Gastroesophageal sphincter (tissue), 4 donors: ENCODE data around the gene SNX8. TPM values are rescaled to one million over a fixed set of nuclear protein-coding genes. Genes with fewer than 3 reads are reported as not detected.
"Not testable (repeated sequence)": the region's sequence is repeated elsewhere in the genome, so short reads cannot be mapped to it uniquely, and the experiment has no call there.

Experiments used
- ATAC-seq: fragments of 150-250 bp; one replicate; pipeline ENCODE4 v1.9.1; 2016; ENCODE audit warnings: mild to moderate bottlenecking, moderate library complexity
- H3K27ac ChIP-seq, 4 donors: fragments of 200-600 bp; sonication (generic) in 3 of 4; 1 replicate in 3 of 4; 2 replicates in 1 of 4; pipeline ENCODE4 v1.5.1; 2016 to 2019
- H3K27me3 ChIP-seq: fragments of 200-600 bp; sonication (generic); one replicate; pipeline ENCODE4 v1.5.1; 2019
- H3K36me3 ChIP-seq, 2 donors: fragments of 200-600 bp; sonication (generic); one replicate each; pipeline ENCODE4 v1.5.1; 2019; ENCODE audit warnings: control low read depth in 1 of 2
- H3K4me1 ChIP-seq, 3 donors: fragments of 200-600 bp; sonication (generic); 1 replicate in 2 of 3; 2 replicates in 1 of 3; pipeline ENCODE4 v1.5.1; 2016 to 2019; ENCODE audit warnings: control low read depth in 2 of 3
- H3K4me3 ChIP-seq, 2 donors: fragments of 200-600 bp; sonication (generic); one replicate each; pipeline ENCODE4 v1.5.1; 2019; ENCODE audit warnings: mild to moderate bottlenecking in 1 of 2, moderate library complexity in 1 of 2
- H3K9me3 ChIP-seq, 3 donors: fragments of 200-600 bp; sonication (generic); one replicate each; pipeline ENCODE4 v1.5.1; 2017 to 2019; ENCODE audit warnings: control low read depth in 2 of 3
- EP300 ChIP-seq: sonication (generic); formaldehyde crosslinking; IDR thresholded peaks from one replicate; pipeline ENCODE4 v1.6.1; 2017; ENCODE audit warnings: antibody characterized with exemption, mild to moderate bottlenecking
- POLR2A ChIP-seq, 2 donors: fragments of 450-650 bp; IDR thresholded peaks; one replicate each; pipeline ENCODE4 v1.6.1; 2017; ENCODE audit warnings: antibody characterized with exemption in 2 of 2, mild to moderate bottlenecking in 2 of 2, moderate library complexity in 1 of 2
- POLR2AphosphoS5 ChIP-seq: sonication (generic); formaldehyde crosslinking; IDR thresholded peaks from one replicate; pipeline ENCODE4 v1.6.1; 2017; ENCODE audit warnings: antibody characterized with exemption
- WGBS, 2 donors: methylation state at CpG; one replicate each; pipeline ENCODE4 v1.1.5; 2018; ENCODE audit warnings: low coverage in 1 of 2; 5-methylcytosine and 5-hydroxymethylcytosine counted together
- total RNA-seq, 4 donors: library from RNA; depleted of rRNA; stranded (reverse); fragments of >200 nt; gene quantifications; one replicate each; pipeline ENCODE4 v1.1.0, GENCODE V29; 2016
- TF ChIP-seq, protein P1 (sequence below), 4 experiments: fragments of 200-600 bp in 2 of 4; fragments of 450-650 bp in 2 of 4; sonication (generic) in 1 of 4; IDR thresholded peaks; one replicate each; pipeline ENCODE4 v1.5.1; 2017 to 2019; ENCODE audit warnings: antibody characterized with exemption in 4 of 4, mild to moderate bottlenecking in 2 of 4, moderate library complexity in 2 of 4

SNX8 gene
- total RNA-seq, 4 donors from 2014 or later: 8.7 to 17.8 (median 9.8) TPM

DNA sequence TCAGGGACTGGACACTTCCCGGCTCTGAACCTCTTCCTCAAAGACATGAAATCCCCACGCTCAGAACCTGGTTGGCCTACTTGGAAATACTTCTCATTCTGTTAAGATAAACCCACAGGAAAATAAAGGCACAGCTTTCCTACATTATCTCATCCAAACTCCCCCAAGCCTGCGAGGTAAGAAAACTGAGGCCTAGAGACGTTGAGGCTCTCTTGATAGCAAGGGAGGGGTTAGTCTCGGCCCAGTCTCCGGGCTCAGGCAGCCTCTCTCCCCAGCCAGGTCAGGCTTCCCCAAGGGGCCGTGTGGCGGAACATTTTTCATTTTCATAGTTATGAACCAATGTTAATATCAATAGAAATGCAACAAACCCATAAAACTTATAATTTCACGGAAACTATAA lies 35.8 kb upstream of the SNX8 start:
- H3K4me3 ChIP-seq: no peak overlapping the region
- H3K36me3 ChIP-seq: no peaks in the 10 kb centered on the region
- 92% methylated on average over 2 of the region's 9 CpGs; no CpG with 5 or more reads in 1 of the 2 donors for WGBS, 2 donors

DNA sequence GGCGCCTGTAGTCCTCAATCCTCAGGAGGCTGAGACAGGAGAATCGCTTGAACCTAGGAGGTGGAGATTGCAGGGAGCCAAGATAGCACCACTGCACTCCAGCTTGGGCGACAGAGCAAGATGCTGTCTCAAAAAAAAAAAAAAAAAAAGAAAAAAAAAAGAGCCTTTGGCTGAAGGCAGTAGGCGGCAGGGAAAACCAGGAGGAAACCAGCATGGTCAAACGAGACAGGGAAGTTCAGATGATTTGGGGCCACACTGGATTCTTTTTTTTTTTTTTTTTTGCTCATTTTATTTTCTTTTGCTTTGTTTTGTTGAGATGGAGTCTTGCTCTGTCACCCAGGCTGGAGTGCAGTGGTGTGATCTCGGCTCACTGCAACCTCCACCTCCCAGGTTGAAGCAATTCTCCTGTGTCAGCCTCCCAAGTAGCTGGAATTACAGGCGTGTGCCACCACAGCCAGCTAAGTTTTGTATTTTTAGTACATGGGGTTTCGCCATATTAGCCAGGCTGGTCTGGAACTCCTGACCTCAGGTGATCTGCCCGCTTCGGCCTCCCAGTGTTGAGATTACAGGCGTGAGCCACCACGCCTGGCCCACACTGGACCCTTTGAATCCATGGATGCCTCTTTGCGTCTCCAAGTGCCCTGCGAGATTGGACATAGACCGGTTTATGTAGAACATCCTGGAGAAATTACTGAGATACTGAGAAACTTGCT lies 33.3 kb upstream of the SNX8 start:
- peak; percentile 13 for ATAC-seq
- H3K4me1 ChIP-seq: not testable (repeated sequence)

More for the DNA sequence above, 35.8 kb upstream of the SNX8 start:
- Histone ChIP-seq H3K27ac (no peak overlapping the region), H3K9me3 (no peaks in the 10 kb centered on the region), H3K4me1 (peaks cover 0 to 11% (median 0%) of the 10 kb centered on the region in 3 donors), H3K27me3 (no peaks in the 10 kb centered on the region)
- TF ChIP-seq, protein P1, sequence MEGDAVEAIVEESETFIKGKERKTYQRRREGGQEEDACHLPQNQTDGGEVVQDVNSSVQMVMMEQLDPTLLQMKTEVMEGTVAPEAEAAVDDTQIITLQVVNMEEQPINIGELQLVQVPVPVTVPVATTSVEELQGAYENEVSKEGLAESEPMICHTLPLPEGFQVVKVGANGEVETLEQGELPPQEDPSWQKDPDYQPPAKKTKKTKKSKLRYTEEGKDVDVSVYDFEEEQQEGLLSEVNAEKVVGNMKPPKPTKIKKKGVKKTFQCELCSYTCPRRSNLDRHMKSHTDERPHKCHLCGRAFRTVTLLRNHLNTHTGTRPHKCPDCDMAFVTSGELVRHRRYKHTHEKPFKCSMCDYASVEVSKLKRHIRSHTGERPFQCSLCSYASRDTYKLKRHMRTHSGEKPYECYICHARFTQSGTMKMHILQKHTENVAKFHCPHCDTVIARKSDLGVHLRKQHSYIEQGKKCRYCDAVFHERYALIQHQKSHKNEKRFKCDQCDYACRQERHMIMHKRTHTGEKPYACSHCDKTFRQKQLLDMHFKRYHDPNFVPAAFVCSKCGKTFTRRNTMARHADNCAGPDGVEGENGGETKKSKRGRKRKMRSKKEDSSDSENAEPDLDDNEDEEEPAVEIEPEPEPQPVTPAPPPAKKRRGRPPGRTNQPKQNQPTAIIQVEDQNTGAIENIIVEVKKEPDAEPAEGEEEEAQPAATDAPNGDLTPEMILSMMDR (IDR thresholded peaks at IDR 0.05): no peak
- TF ChIP-seq POLR2AphosphoS5: no peak
- no peak for TF ChIP-seq POLR2A (IDR thresholded peaks at IDR 0.05)
- TF ChIP-seq EP300: no peak
- ATAC-seq: no peak

DNA sequence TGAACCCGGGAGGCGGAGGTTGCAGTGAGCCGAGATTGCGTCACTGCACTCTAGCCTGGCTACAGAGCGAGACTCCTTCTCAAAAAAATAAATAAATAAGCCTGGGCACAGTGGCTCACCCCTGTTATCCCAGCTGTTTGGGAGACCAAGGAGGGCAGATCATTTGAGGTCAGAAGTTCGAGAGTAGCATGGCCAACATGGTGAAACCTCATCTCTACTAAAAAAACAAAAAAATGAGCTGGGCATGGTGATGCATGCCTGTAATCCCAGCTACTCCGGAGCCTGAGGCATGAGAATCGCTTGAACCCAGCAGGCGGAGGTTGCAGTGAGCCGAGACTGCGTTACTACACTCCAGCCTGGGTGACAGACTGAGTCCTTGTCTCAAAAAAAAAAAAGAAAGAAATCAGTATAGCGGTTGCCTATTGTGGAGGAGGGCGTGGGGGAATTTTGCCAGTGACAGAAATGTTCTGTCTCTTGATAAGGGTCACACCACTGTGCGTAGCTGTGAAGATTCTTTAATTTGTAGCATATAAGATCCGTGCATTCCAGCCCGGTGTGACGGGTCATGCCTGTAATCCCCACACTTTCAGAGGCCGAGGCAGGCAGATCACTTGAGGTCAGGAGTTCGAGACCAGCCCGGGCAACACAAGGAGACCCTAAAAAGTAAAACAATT lies 22.5 kb upstream of the SNX8 start:
- no peak overlapping the region for H3K27ac ChIP-seq
- TF ChIP-seq, protein P1 (IDR thresholded peaks at IDR 0.05): no peak
- no peak for TF ChIP-seq POLR2A (IDR thresholded peaks at IDR 0.05)
- TF ChIP-seq POLR2AphosphoS5: no peak
- no peak for TF ChIP-seq EP300
- no peaks in the 10 kb centered on the region for H3K4me1 ChIP-seq
- no peaks in the 10 kb centered on the region for H3K27me3 ChIP-seq
- ATAC-seq: no peak
- H3K9me3 ChIP-seq: no peaks in the 10 kb centered on the region
- peaks cover 0 to 15% of the 10 kb centered on the region in 2 donors for H3K36me3 ChIP-seq
- WGBS, 2 donors: 83 to 86% methylated on average over 13 to 17 of the region's 20 CpGs
- H3K4me3 ChIP-seq: no peak overlapping the region

More for the DNA sequence above, 33.3 kb upstream of the SNX8 start:
- H3K36me3 ChIP-seq, H3K4me3 ChIP-seq, H3K9me3 ChIP-seq, H3K27me3 ChIP-seq: not testable (repeated sequence)
- peak overlapping the region in 2 of 4 donors; percentile 31 to 42 for H3K27ac ChIP-seq
- WGBS, 2 donors: 91 to 95% methylated on average over 4 to 8 of the region's 15 CpGs

DNA sequence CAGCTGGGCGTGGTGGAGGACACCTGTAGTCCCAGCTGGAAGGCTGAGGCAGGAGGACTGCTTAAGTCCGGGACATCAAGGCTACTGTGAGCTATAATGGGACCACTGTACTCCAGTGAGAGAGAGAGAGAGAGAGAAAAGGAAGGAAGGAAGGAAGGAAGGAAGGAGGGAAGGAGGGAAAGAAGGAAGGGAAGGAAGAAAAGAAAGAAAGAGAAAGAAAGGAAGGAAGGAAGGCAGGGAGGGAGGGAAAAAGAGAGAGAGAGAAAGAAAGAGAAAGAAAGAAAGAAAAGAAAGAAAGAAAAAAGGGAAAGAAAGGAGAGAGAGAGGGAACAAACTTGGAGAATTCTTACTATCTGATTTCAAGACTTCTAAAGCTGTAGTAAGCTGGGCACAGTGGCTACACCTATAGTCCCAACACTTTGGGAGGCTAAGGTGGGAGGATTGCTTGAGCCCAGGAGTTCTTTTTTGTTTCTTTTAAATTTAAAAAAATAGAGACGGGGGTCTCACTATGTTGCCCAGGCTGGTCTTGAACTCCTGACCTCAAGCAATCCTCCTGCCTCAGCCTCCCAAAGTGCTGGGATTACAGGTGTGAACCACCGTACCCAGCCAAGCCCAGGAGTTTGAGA lies 18.5 kb upstream of the SNX8 start:
- peaks cover 0 to 15% of the 10 kb centered on the region in 2 donors for H3K36me3 ChIP-seq
- not testable (repeated sequence) for H3K4me3 ChIP-seq, ATAC-seq, H3K9me3 ChIP-seq, H3K27me3 ChIP-seq, H3K27ac ChIP-seq, H3K4me1 ChIP-seq
- WGBS, 2 donors: 89 to 92% methylated on average over 2 to 3 of the region's 4 CpGs

DNA sequence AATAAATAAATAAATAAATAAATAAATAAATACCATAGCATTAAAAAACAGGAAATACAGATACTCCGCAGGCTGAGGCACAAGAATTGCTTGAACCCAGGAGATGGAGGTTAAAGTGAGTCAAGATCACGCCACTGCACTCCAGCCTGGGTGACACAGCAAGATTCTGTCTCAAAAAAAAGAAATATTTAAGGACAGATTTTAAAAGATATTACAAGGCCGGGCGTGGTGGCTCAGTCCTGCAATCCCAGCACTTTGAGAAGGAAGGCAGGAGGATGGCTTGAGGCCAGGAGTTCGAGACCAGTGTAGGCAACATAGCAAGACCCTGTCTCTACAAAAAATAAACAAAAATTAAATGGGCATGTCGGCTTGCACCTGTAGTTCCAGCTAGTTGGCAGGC lies 17.5 kb upstream of the SNX8 start:
- H3K36me3 ChIP-seq: peaks cover 0 to 9% of the 10 kb centered on the region in 2 donors
- no peak for ATAC-seq
- no peak overlapping the region for H3K4me3 ChIP-seq
- H3K9me3 ChIP-seq: no peaks in the 10 kb centered on the region
- H3K27ac ChIP-seq: no peak overlapping the region
- H3K27me3 ChIP-seq: no peaks in the 10 kb centered on the region
- TF ChIP-seq, protein P1 (IDR thresholded peaks at IDR 0.05): no peak
- TF ChIP-seq POLR2AphosphoS5 (no peak), POLR2A (IDR thresholded peaks at IDR 0.05) (no peak), EP300 (no peak)
- 80 to 91% methylated on average over 6 of the region's 6 CpGs for WGBS, 2 donors
- no peaks in the 10 kb centered on the region for H3K4me1 ChIP-seq
